Endothelial cell (in vitro differentiated cells): ENCODE data around the gene SYT6. TPM values are rescaled to one million over a fixed set of nuclear protein-coding genes. Genes with fewer than 3 reads are reported as not detected.

Experiments used
- DNase-seq: peaks from one replicate; pipeline ENCODE4 v3.0.0; 2021; ENCODE audit warnings: low spot score
- H3K27ac Mint-ChIP-seq: one replicate; pipeline ENCODE4 v1.8.0; 2021; ENCODE audit warnings: mixed read lengths, inconsistent platforms; ENCODE audit not compliant: unreplicated experiment
- H3K27me3 Mint-ChIP-seq: one replicate; pipeline ENCODE4 v1.8.0; 2021; ENCODE audit warnings: mild to moderate bottlenecking, moderate library complexity, mixed read lengths, inconsistent platforms; ENCODE audit not compliant: unreplicated experiment
- H3K36me3 Mint-ChIP-seq: one replicate; pipeline ENCODE4 v1.8.0; 2021; ENCODE audit warnings: mild to moderate bottlenecking, low read depth, mixed read lengths, inconsistent platforms; ENCODE audit not compliant: unreplicated experiment
- H3K4me1 Mint-ChIP-seq: one replicate; pipeline ENCODE4 v1.8.0; 2021; ENCODE audit warnings: mild to moderate bottlenecking, mixed read lengths, inconsistent platforms; ENCODE audit not compliant: unreplicated experiment
- H3K4me3 Mint-ChIP-seq: one replicate; pipeline ENCODE4 v1.8.0; 2021; ENCODE audit warnings: mild to moderate bottlenecking, mixed read lengths, inconsistent platforms; ENCODE audit not compliant: unreplicated experiment
- H3K9me3 Mint-ChIP-seq: one replicate; pipeline ENCODE4 v1.8.0; 2021; ENCODE audit warnings: mixed read lengths, inconsistent platforms; ENCODE audit not compliant: unreplicated experiment
- CTCF ChIP-seq: fragments of 200-600 bp; sonication (generic); IDR thresholded peaks from one replicate; pipeline ENCODE4 v1.5.0; 2021; ENCODE audit warnings: antibody characterized with exemption; ENCODE audit not compliant: unreplicated experiment
- total RNA-seq: library from RNA; stranded (reverse); fragmentation: NEBNext Ultra II Directional; extraction: Animal tissue kit (Norgen Biotek cat#: 25700); gene quantifications from one replicate; pipeline ENCODE4 v1.2.1, GENCODE V29; 2021; ENCODE audit not compliant: unreplicated experiment

SYT6 gene
- total RNA-seq, 1 donor from 2014 or later: 2.1 TPM

- Mint-ChIP-seq H3K4me3 (no peak overlapping the region), H3K27ac (peak overlapping the region; percentile 49), H3K4me1 (peaks cover 28% of the 10 kb centered on the region), H3K27me3 (peaks cover 1% of the 10 kb centered on the region), H3K9me3 (no peaks in the 10 kb centered on the region), H3K36me3 (no peaks in the 10 kb centered on the region)
- TF ChIP-seq CTCF: no peak
- no peak for DNase-seq
These were observed 72.9 kb downstream of the SYT6 start for GRCh38 chr1:114080511-114081436.

GRCh38 chr1:114079596-114080190, 74.0 kb downstream of the SYT6 start:
- H3K9me3 Mint-ChIP-seq: no peaks in the 10 kb centered on the region
- H3K27me3 Mint-ChIP-seq: peaks cover 1% of the 10 kb centered on the region
- TF ChIP-seq CTCF: no peak
- no peak for DNase-seq
- H3K27ac Mint-ChIP-seq: no peak overlapping the region
- H3K36me3 Mint-ChIP-seq: no peaks in the 10 kb centered on the region
- no peak overlapping the region for H3K4me3 Mint-ChIP-seq
- H3K4me1 Mint-ChIP-seq: peaks cover 29% of the 10 kb centered on the region

GRCh38 chr1:114078116-114078515, 75.6 kb downstream of the SYT6 start:
- Mint-ChIP-seq H3K4me3 (no peak overlapping the region), H3K9me3 (peaks cover 4% of the 10 kb centered on the region), H3K27me3 (peaks cover 1% of the 10 kb centered on the region), H3K27ac (no peak overlapping the region), H3K4me1 (peaks cover 29% of the 10 kb centered on the region), H3K36me3 (no peaks in the 10 kb centered on the region)
- no peak for DNase-seq
- TF ChIP-seq CTCF: no peak

GRCh38 chr1:114077188-114077587, 76.5 kb downstream of the SYT6 start:
- TF ChIP-seq CTCF: no peak
- DNase-seq: no peak
- no peaks in the 10 kb centered on the region for H3K36me3 Mint-ChIP-seq
- peaks cover 5% of the 10 kb centered on the region for H3K9me3 Mint-ChIP-seq
- peaks cover 21% of the 10 kb centered on the region for H3K4me1 Mint-ChIP-seq
- peaks cover 3% of the 10 kb centered on the region for H3K27me3 Mint-ChIP-seq
- H3K4me3 Mint-ChIP-seq: no peak overlapping the region
- H3K27ac Mint-ChIP-seq: no peak overlapping the region

- Mint-ChIP-seq H3K36me3 (no peaks in the 10 kb centered on the region), H3K9me3 (peaks cover 5% of the 10 kb centered on the region), H3K27me3 (peaks cover 6% of the 10 kb centered on the region), H3K4me3 (no peak overlapping the region), H3K4me1 (peaks cover 16% of the 10 kb centered on the region), H3K27ac (no peak overlapping the region)
- no peak for TF ChIP-seq CTCF
- DNase-seq: no peak
These were observed 77.4 kb downstream of the SYT6 start for GRCh38 chr1:114076308-114076707.
